ENCODE results near the gene COL23A1. TPM values are rescaled to one million over a fixed set of nuclear protein-coding genes. Genes with fewer than 3 reads are reported as not detected.

Gene COL23A1
- total RNA-seq, 1 experiment from 2014 or later = 15.0 TPM

DNA sequence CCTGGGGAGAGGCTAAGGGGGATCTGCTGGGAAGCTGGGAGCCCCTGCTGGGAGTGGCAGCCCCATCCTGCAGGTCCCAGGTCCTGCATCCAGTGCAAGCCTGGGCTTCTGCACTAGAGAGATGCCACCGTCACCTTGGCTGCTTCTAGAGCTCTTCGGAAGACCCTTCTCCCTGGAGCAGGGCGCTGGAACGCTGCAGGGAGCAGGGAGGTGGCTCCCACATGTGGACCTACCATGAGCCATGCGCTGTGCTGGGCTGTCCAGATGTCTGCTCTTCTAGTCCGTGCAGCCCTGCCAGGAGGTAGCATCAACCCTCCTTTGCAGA lies 266.7 kb downstream of the COL23A1 start:
- Mint-ChIP-seq H3K36me3 (no peaks in the 10 kb centered on the region), H3K27ac (no peak overlapping the region; the same call in 1 of the 2 replicates), H3K4me3 (no peak overlapping the region), H3K4me1 (peaks cover 18% of the 10 kb centered on the region), H3K9me3 (no peaks in the 10 kb centered on the region), H3K27me3 (ENCODE audit: low read depth) (peaks cover 3% of the 10 kb centered on the region; the same call in 1 of the 2 replicates)
- no peak for DNase-seq (ENCODE audit: low spot score)
- ChIA-PET CTCF (interaction anchor here (1.0 to 1.5 kb wide), 4 partner anchors 14 to 138 kb away, joined by 3 to 4 read pairs (median 3); no protein-coding TSS in a partner anchor), POLR2A (no interaction called here)
- TF ChIP-seq, protein P1, sequence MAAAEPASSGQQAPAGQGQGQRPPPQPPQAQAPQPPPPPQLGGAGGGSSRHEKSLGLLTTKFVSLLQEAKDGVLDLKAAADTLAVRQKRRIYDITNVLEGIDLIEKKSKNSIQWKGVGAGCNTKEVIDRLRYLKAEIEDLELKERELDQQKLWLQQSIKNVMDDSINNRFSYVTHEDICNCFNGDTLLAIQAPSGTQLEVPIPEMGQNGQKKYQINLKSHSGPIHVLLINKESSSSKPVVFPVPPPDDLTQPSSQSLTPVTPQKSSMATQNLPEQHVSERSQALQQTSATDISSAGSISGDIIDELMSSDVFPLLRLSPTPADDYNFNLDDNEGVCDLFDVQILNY (CRISPR knock-in tag; IDR thresholded peaks at IDR 0.05) = no peak
- TF ChIP-seq FOXK1 (CRISPR knock-in tag; IDR thresholded peaks at IDR 0.05) = no peak
- no peak for TF ChIP-seq ZNF232 (CRISPR knock-in tag; IDR thresholded peaks at IDR 0.05)
- TF ChIP-seq NFATC4 (CRISPR knock-in tag; IDR thresholded peaks at IDR 0.05) = no peak
- TF ChIP-seq, protein P2, sequence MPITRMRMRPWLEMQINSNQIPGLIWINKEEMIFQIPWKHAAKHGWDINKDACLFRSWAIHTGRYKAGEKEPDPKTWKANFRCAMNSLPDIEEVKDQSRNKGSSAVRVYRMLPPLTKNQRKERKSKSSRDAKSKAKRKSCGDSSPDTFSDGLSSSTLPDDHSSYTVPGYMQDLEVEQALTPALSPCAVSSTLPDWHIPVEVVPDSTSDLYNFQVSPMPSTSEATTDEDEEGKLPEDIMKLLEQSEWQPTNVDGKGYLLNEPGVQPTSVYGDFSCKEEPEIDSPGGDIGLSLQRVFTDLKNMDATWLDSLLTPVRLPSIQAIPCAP (CRISPR knock-in tag; IDR thresholded peaks at IDR 0.05) = no peak
- TF ChIP-seq ZNF138 (CRISPR knock-in tag; conservative IDR thresholded peaks at IDR 0.05) = no peak
- TF ChIP-seq MXD4 (CRISPR knock-in tag; IDR thresholded peaks at IDR 0.05; ENCODE audit: borderline replicate concordance) = no peak
- no peak for TF ChIP-seq ETV6 (CRISPR knock-in tag; IDR thresholded peaks at IDR 0.05)
- TF ChIP-seq, protein P3, sequence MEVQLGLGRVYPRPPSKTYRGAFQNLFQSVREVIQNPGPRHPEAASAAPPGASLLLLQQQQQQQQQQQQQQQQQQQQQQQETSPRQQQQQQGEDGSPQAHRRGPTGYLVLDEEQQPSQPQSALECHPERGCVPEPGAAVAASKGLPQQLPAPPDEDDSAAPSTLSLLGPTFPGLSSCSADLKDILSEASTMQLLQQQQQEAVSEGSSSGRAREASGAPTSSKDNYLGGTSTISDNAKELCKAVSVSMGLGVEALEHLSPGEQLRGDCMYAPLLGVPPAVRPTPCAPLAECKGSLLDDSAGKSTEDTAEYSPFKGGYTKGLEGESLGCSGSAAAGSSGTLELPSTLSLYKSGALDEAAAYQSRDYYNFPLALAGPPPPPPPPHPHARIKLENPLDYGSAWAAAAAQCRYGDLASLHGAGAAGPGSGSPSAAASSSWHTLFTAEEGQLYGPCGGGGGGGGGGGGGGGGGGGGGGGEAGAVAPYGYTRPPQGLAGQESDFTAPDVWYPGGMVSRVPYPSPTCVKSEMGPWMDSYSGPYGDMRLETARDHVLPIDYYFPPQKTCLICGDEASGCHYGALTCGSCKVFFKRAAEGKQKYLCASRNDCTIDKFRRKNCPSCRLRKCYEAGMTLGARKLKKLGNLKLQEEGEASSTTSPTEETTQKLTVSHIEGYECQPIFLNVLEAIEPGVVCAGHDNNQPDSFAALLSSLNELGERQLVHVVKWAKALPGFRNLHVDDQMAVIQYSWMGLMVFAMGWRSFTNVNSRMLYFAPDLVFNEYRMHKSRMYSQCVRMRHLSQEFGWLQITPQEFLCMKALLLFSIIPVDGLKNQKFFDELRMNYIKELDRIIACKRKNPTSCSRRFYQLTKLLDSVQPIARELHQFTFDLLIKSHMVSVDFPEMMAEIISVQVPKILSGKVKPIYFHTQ (CRISPR knock-in tag; IDR thresholded peaks at IDR 0.05) = no peak
- TF ChIP-seq RORB (CRISPR knock-in tag; IDR thresholded peaks at IDR 0.05) = no peak
- TF ChIP-seq SP1 (CRISPR knock-in tag; conservative IDR thresholded peaks at IDR 0.05) = no peak
- TF ChIP-seq ATF1 (CRISPR knock-in tag; IDR thresholded peaks at IDR 0.05) = no peak
- no peak for TF ChIP-seq NFE2L1 (CRISPR knock-in tag; IDR thresholded peaks at IDR 0.05)
- no peak for TF ChIP-seq TEAD4 (CRISPR knock-in tag; IDR thresholded peaks at IDR 0.05)
- TF ChIP-seq, protein P4, sequence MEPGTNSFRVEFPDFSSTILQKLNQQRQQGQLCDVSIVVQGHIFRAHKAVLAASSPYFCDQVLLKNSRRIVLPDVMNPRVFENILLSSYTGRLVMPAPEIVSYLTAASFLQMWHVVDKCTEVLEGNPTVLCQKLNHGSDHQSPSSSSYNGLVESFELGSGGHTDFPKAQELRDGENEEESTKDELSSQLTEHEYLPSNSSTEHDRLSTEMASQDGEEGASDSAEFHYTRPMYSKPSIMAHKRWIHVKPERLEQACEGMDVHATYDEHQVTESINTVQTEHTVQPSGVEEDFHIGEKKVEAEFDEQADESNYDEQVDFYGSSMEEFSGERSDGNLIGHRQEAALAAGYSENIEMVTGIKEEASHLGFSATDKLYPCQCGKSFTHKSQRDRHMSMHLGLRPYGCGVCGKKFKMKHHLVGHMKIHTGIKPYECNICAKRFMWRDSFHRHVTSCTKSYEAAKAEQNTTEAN (CRISPR knock-in tag; IDR thresholded peaks at IDR 0.05) = no peak
- TF ChIP-seq, protein P5, sequence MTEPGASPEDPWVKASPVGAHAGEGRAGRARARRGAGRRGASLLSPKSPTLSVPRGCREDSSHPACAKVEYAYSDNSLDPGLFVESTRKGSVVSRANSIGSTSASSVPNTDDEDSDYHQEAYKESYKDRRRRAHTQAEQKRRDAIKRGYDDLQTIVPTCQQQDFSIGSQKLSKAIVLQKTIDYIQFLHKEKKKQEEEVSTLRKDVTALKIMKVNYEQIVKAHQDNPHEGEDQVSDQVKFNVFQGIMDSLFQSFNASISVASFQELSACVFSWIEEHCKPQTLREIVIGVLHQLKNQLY (CRISPR knock-in tag; IDR thresholded peaks at IDR 0.05) = no peak
- TF ChIP-seq, protein P6, sequence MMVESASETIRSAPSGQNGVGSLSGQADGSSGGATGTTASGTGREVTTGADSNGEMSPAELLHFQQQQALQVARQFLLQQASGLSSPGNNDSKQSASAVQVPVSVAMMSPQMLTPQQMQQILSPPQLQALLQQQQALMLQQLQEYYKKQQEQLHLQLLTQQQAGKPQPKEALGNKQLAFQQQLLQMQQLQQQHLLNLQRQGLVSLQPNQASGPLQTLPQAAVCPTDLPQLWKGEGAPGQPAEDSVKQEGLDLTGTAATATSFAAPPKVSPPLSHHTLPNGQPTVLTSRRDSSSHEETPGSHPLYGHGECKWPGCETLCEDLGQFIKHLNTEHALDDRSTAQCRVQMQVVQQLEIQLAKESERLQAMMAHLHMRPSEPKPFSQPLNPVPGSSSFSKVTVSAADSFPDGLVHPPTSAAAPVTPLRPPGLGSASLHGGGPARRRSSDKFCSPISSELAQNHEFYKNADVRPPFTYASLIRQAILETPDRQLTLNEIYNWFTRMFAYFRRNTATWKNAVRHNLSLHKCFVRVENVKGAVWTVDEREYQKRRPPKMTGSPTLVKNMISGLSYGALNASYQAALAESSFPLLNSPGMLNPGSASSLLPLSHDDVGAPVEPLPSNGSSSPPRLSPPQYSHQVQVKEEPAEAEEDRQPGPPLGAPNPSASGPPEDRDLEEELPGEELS (CRISPR knock-in tag; IDR thresholded peaks at IDR 0.05) = no peak
- TF ChIP-seq, protein P7, sequence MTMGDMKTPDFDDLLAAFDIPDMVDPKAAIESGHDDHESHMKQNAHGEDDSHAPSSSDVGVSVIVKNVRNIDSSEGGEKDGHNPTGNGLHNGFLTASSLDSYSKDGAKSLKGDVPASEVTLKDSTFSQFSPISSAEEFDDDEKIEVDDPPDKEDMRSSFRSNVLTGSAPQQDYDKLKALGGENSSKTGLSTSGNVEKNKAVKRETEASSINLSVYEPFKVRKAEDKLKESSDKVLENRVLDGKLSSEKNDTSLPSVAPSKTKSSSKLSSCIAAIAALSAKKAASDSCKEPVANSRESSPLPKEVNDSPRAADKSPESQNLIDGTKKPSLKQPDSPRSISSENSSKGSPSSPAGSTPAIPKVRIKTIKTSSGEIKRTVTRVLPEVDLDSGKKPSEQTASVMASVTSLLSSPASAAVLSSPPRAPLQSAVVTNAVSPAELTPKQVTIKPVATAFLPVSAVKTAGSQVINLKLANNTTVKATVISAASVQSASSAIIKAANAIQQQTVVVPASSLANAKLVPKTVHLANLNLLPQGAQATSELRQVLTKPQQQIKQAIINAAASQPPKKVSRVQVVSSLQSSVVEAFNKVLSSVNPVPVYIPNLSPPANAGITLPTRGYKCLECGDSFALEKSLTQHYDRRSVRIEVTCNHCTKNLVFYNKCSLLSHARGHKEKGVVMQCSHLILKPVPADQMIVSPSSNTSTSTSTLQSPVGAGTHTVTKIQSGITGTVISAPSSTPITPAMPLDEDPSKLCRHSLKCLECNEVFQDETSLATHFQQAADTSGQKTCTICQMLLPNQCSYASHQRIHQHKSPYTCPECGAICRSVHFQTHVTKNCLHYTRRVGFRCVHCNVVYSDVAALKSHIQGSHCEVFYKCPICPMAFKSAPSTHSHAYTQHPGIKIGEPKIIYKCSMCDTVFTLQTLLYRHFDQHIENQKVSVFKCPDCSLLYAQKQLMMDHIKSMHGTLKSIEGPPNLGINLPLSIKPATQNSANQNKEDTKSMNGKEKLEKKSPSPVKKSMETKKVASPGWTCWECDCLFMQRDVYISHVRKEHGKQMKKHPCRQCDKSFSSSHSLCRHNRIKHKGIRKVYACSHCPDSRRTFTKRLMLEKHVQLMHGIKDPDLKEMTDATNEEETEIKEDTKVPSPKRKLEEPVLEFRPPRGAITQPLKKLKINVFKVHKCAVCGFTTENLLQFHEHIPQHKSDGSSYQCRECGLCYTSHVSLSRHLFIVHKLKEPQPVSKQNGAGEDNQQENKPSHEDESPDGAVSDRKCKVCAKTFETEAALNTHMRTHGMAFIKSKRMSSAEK (CRISPR knock-in tag; IDR thresholded peaks at IDR 0.05; ENCODE audit: borderline replicate concordance) = no peak
- no peak for ATAC-seq
